HepG2 (cell line): ENCODE results near the gene ARHGEF7. TPM values are rescaled to one million over a fixed set of nuclear protein-coding genes. Genes with fewer than 3 reads are reported as not detected.

Source experiments
- ASH2L ChIP-seq: fragments of 300-600, 200-600 bp; sonication (generic); IDR thresholded peaks from 2 replicates; pipeline ENCODE4 v1.7.0; 2017; ENCODE audit warnings: low read depth, mild to moderate bottlenecking, moderate library complexity, mixed read lengths, low read length; ENCODE audit not compliant: insufficient read length
- HCFC1 ChIP-seq: fragments of 150-350 bp; IDR thresholded peaks from 2 replicates; pipeline ENCODE4 v1.6.1; 2014; ENCODE audit warnings: low read depth, low read length
- KDM5B ChIP-seq: sonication (generic); formaldehyde crosslinking; IDR thresholded peaks from 2 replicates; pipeline ENCODE4 v1.4.0; 2020; ENCODE audit warnings: missing genetic modification reagents, mild to moderate bottlenecking, borderline replicate concordance
- KMT2B ChIP-seq: IDR thresholded peaks from 2 replicates; pipeline ENCODE4 v1.6.1; 2016; ENCODE audit warnings: missing genetic modification reagents, missing compliant biosample characterization
- POGZ ChIP-seq: sonication (generic); formaldehyde crosslinking; IDR thresholded peaks from 2 replicates; pipeline ENCODE4 v1.4.0; 2020; ENCODE audit warnings: mild to moderate bottlenecking, missing genetic modification reagents
- RXRB ChIP-seq: IDR thresholded peaks from 2 replicates; pipeline ENCODE4 v1.6.1; 2016; ENCODE audit warnings: borderline replicate concordance, missing genetic modification reagents, missing compliant biosample characterization
- ZNF263 ChIP-seq: sonication (generic); formaldehyde crosslinking; IDR thresholded peaks from 2 replicates; pipeline ENCODE4 v1.4.0; 2020; ENCODE audit warnings: missing genetic modification reagents
- ZNF549 ChIP-seq: sonication (generic); formaldehyde crosslinking; IDR thresholded peaks from 2 replicates; pipeline ENCODE4 v1.5.0; 2020; ENCODE audit warnings: missing genetic modification reagents
- polyA plus RNA-seq, 8 experiments: library from polyadenylated mRNA; depleted of rRNA in 3 of 8; stranded (reverse) in 7 of 8; unstranded in 1 of 8; fragments of >200 nt; fragmentation: Illumina TruSeq in 4 of 8; extraction: Trizol in 4 of 8; gene quantifications; 2 replicates each; pipeline versions ENCODE4 v1.2.1 to v1.2.3, GENCODE V29; 2011 to 2016; ENCODE audit warnings: low read depth in 4 of 8, missing spikeins in 1 of 8, mixed read lengths in 1 of 8; ENCODE audit not compliant: insufficient read depth in 1 of 8
- total RNA-seq, 5 experiments: library from RNA; depleted of rRNA; stranded (reverse); fragments of >200 nt; fragmentation: Illumina TruSeq; extraction: Trizol; gene quantifications; 2 replicates each; pipeline ENCODE4 v1.2.3, GENCODE V29; 2016; ENCODE audit warnings: low read depth in 1 of 5
- TF ChIP-seq, protein P1 (sequence below): IDR thresholded peaks from 2 replicates; pipeline ENCODE4 v1.6.1; 2016; ENCODE audit warnings: missing compliant biosample characterization, missing genetic modification reagents, borderline replicate concordance
- TF ChIP-seq, protein P2 (sequence below): sonication (generic); formaldehyde crosslinking; IDR thresholded peaks from 2 replicates; pipeline ENCODE4 v1.5.0; 2020; ENCODE audit warnings: mild to moderate bottlenecking, low read depth, missing genetic modification reagents, borderline replicate concordance
- TF ChIP-seq, protein P3 (sequence below), 2 experiments: sonication (generic) in 1 of 2; formaldehyde crosslinking in 1 of 2; IDR thresholded peaks; 2 replicates each; pipeline versions ENCODE4 v1.5.1 to v1.6.1; 2011 to 2020; ENCODE audit warnings: borderline replicate concordance in 1 of 2, low read depth in 1 of 2, low read length in 1 of 2, mild to moderate bottlenecking in 1 of 2, missing genetic modification reagents in 1 of 2, moderate library complexity in 1 of 2

The ARHGEF7 gene
- total and polyA plus RNA-seq, 2 of the 13 experiments (the other 11 are each of a cell fraction or from before 2014, with no cell fraction given), result 15.7 to 22.3 TPM

DNA sequence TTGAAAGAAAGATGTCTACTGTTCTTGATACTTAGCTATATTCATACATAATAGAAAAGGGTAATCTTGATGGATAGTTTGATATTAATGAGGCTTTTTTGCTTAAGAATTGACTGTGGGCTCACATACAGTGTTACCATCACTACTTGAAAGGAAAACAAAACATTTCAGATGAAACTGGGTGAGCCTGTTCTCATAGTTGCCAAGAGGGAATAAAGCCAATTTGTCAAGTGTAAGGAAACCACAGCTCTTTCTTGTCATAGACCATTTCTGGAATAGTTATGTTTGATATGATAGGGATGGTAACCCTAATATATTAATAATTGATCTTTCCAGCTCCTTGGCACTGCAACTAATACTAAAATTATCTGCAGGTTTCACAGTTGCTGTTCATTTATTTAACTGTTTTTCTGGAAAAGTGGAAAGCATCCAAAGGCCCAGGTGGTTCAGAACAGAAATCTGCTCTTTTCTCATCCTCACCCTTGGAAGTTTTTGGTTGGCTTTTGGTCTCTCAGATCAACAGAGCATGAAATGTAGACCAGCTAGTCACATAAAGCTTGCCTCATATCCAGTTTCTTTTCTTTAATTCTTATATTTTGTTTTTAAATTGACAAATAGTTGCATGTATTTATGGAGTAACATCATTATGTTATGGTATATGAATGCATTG lies 43.2 kb downstream of the ARHGEF7 start (continued):
- TF ChIP-seq, protein P1, sequence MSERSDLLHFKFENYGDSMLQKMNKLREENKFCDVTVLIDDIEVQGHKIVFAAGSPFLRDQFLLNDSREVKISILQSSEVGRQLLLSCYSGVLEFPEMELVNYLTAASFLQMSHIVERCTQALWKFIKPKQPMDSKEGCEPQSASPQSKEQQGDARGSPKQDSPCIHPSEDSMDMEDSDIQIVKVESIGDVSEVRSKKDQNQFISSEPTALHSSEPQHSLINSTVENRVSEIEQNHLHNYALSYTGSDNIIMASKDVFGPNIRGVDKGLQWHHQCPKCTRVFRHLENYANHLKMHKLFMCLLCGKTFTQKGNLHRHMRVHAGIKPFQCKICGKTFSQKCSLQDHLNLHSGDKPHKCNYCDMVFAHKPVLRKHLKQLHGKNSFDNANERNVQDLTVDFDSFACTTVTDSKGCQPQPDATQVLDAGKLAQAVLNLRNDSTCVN, result no peak
- TF ChIP-seq, protein P2, sequence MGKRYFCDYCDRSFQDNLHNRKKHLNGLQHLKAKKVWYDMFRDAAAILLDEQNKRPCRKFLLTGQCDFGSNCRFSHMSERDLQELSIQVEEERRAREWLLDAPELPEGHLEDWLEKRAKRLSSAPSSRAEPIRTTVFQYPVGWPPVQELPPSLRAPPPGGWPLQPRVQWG (CRISPR knock-in tag), result no peak
- TF ChIP-seq ZNF549 (CRISPR knock-in tag) (no peak), RXRB (CRISPR knock-in tag) (no peak), POGZ (CRISPR knock-in tag) (no peak), KMT2B (no peak), HCFC1 (no peak), ZNF263 (CRISPR knock-in tag) (no peak), ASH2L (no peak), KDM5B (no peak)
- TF ChIP-seq, protein P3, sequence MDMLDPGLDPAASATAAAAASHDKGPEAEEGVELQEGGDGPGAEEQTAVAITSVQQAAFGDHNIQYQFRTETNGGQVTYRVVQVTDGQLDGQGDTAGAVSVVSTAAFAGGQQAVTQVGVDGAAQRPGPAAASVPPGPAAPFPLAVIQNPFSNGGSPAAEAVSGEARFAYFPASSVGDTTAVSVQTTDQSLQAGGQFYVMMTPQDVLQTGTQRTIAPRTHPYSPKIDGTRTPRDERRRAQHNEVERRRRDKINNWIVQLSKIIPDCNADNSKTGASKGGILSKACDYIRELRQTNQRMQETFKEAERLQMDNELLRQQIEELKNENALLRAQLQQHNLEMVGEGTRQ (IDR thresholded peaks at IDR 0.05; ENCODE audit: low read depth, low read length), result no peak
- TF ChIP-seq, protein P3 (CRISPR knock-in tag; IDR thresholded peaks at IDR 0.05; ENCODE audit: borderline replicate concordance), result no peak
